HepG2 (cell line): ENCODE results near the gene PCSK5. TPM values are rescaled to one million over a fixed set of nuclear protein-coding genes. Genes with fewer than 3 reads are reported as not detected.

Experiments used
- ATAC-seq: fragments of 200-7000 bp; cut with Tn5 transposase; 3 replicates; pipeline ENCODE4 v1.9.1; 2020; ENCODE audit warnings: mild to moderate bottlenecking, moderate library complexity
- BruUV-seq: library from RNA; stranded (reverse); fragments of 400-500 nt; replicated peaks from 2 replicates; lab custom pipeline; 2021; lab: Mats Ljungman, UMichigan
- CTCF ChIA-PET: fragments of 300-600 bp; formaldehyde crosslinking; extraction: SDS; loops from one replicate; lab custom pipeline; 2021; ENCODE audit warnings: low total read pairs, inconsistent platforms, low intra/inter-chr PET ratio; lab: Yijun Ruan, JAX
- POLR2A ChIA-PET: fragments of 350-600 bp; sonication (Branson Sonifier 250); formaldehyde crosslinking; loops from one replicate; lab custom pipeline; 2020; ENCODE audit warnings: antibody characterized with exemption, inconsistent platforms; lab: Yijun Ruan, JAX
- DNase-seq: peaks from one replicate; pipeline ENCODE4 v3.0.0-alpha.2; 2015; ENCODE audit warnings: low spot score
- FAIRE-seq: peaks from 3 replicates; lab custom pipeline; 2011; peaks lifted over from hg19 to GRCh38; lab: Jason Lieb, UNC
- H2AFZ ChIP-seq: one replicate; pipeline ENCODE4 v1.6.1; 2011; ENCODE audit warnings: low read length, inconsistent platforms
- H3K27ac ChIP-seq: fragments of 300-600 bp; 3 replicates; pipeline ENCODE4 v1.8.0; 2011; ENCODE audit warnings: mixed run types, mild to moderate bottlenecking, mixed read lengths, low read length, inconsistent platforms; ENCODE audit not compliant: insufficient read depth; ENCODE audit errors: extremely low read length
- H3K27me3 ChIP-seq, 2 experiments: fragments of 200-600 bp in 1 of 2; 2 replicates in 1 of 2; 3 replicates in 1 of 2; pipeline versions ENCODE4 v1.6.0 to v1.8.0; 2011; ENCODE audit warnings: low read length in 2 of 2, mild to moderate bottlenecking in 2 of 2, moderate library complexity in 2 of 2, inconsistent platforms in 1 of 2; ENCODE audit not compliant: insufficient read depth in 2 of 2, control insufficient read depth in 1 of 2
- H3K36me3 ChIP-seq, 2 experiments: fragments of 200-600 bp in 1 of 2; replicated peaks in 1 of 2; 2 replicates in 1 of 2; 3 replicates in 1 of 2; pipeline versions ENCODE4 v1.5.1 to v1.8.0; 2011; ENCODE audit warnings: low read length in 2 of 2, inconsistent platforms in 1 of 2; ENCODE audit not compliant: insufficient read depth in 2 of 2, control insufficient read depth in 1 of 2
- H3K4me1 ChIP-seq: 2 replicates; pipeline ENCODE4 v1.5.1; 2012; ENCODE audit warnings: low read length, inconsistent platforms; ENCODE audit not compliant: insufficient read depth
- H3K4me2 ChIP-seq: 2 replicates; pipeline ENCODE4 v1.6.0; 2011; ENCODE audit warnings: low read depth, low read length, inconsistent platforms
- H3K4me3 ChIP-seq, 3 experiments: fragments of 200-600 bp in 1 of 3; sonication (generic), shearing (Covaris generic) in 1 of 3; replicated peaks in 1 of 3; 2 replicates each; pipeline ENCODE4 v1.5.1; 2011 to 2016; ENCODE audit warnings: low read length in 3 of 3, inconsistent platforms in 2 of 3, low read depth in 2 of 3, mild to moderate bottlenecking in 2 of 3, control low read depth in 1 of 3, mixed read lengths in 1 of 3; ENCODE audit not compliant: insufficient read depth in 1 of 3
- H3K79me2 ChIP-seq: one replicate; pipeline ENCODE4 v1.6.1; 2011; ENCODE audit warnings: low read length, inconsistent platforms; ENCODE audit not compliant: insufficient read depth
- H3K9ac ChIP-seq: 2 replicates; pipeline ENCODE4 v1.6.0; 2011; ENCODE audit warnings: mild to moderate bottlenecking, low read depth, low read length, inconsistent platforms; ENCODE audit not compliant: insufficient read depth
- H3K9me3 ChIP-seq: 2 replicates; pipeline ENCODE4 v1.5.1; 2012; ENCODE audit warnings: mild to moderate bottlenecking, low read length
- H4K20me1 ChIP-seq: 2 replicates; pipeline ENCODE4 v1.6.0; 2011; ENCODE audit warnings: inconsistent platforms, mild to moderate bottlenecking, low read length, moderate library complexity; ENCODE audit not compliant: insufficient read depth
- HDAC2 ChIP-seq: sonication (generic); formaldehyde crosslinking; IDR thresholded peaks from 2 replicates; pipeline ENCODE4 v1.4.0; 2020; ENCODE audit warnings: missing genetic modification reagents
- KAT2B ChIP-seq: fragments of 150-350 bp; IDR thresholded peaks from 2 replicates; pipeline ENCODE4 v1.6.1; 2014; ENCODE audit warnings: low read depth, low read length, borderline replicate concordance
- TBX3 ChIP-seq: fragments of 450-650 bp; IDR thresholded peaks from 2 replicates; pipeline ENCODE4 v1.6.1; 2017; ENCODE audit warnings: antibody characterized with exemption, mild to moderate bottlenecking, inconsistent platforms, borderline replicate concordance
- ZFAT ChIP-seq: sonication (generic); formaldehyde crosslinking; conservative IDR thresholded peaks from 2 replicates; pipeline ENCODE4 v1.8.1; 2023; ENCODE audit warnings: missing genetic modification reagents, inconsistent platforms
- ZNF350 ChIP-seq: sonication (generic); formaldehyde crosslinking; IDR thresholded peaks from 2 replicates; pipeline ENCODE4 v1.4.0; 2020; ENCODE audit warnings: mild to moderate bottlenecking, low read depth, missing genetic modification reagents, borderline replicate concordance
- ZNF619 ChIP-seq: sonication (generic); formaldehyde crosslinking; IDR thresholded peaks from 2 replicates; pipeline ENCODE4 v1.4.0; 2020; ENCODE audit warnings: mild to moderate bottlenecking, missing genetic modification reagents
- ZSCAN5A ChIP-seq: sonication (generic); formaldehyde crosslinking; IDR thresholded peaks from 2 replicates; pipeline ENCODE4 v1.8.0; 2022; ENCODE audit warnings: mild to moderate bottlenecking, missing genetic modification reagents, borderline replicate concordance
- WGBS: methylation state at CpG from one replicate; pipeline ENCODE4 v1.1.6; 2017; ENCODE audit warnings: low lambda C conversion rate; 5-methylcytosine and 5-hydroxymethylcytosine counted together
- in situ Hi-C: cut with HindIII; loops from 2 replicates; pipeline ENCODE4 v1.10.0; 2017; ENCODE audit warnings: low pct_unique_long_range_greater_than_20kb; ENCODE audit not compliant: extremely low pct_ligation_motif_present
- intact Hi-C: fragments of 100-400 bp; cut with micrococcal nuclease; formaldehyde crosslinking; loops from one replicate; pipeline ENCODE4 v1.10.0; 2022; ENCODE audit not compliant: unreplicated experiment
- polyA plus RNA-seq, 8 experiments: library from polyadenylated mRNA; depleted of rRNA in 3 of 8; stranded (reverse) in 7 of 8; unstranded in 1 of 8; fragments of >200 nt; fragmentation: Illumina TruSeq in 4 of 8; extraction: Trizol in 4 of 8; gene quantifications; 2 replicates each; pipeline versions ENCODE4 v1.2.1 to v1.2.3, GENCODE V29; 2011 to 2016; ENCODE audit warnings: low read depth in 4 of 8, missing spikeins in 1 of 8, mixed read lengths in 1 of 8; ENCODE audit not compliant: insufficient read depth in 1 of 8
- total RNA-seq, 5 experiments: library from RNA; depleted of rRNA; stranded (reverse); fragments of >200 nt; fragmentation: Illumina TruSeq; extraction: Trizol; gene quantifications; 2 replicates each; pipeline ENCODE4 v1.2.3, GENCODE V29; 2016; ENCODE audit warnings: low read depth in 1 of 5
- TF ChIP-seq, protein P1 (sequence below): IDR thresholded peaks from 2 replicates; pipeline ENCODE4 v1.6.1; 2012; ENCODE audit warnings: low read depth, low read length, improper control_type of control experiment

PCSK5 gene
- total and polyA plus RNA-seq, 2 of the 13 experiments (the other 11 are each of a cell fraction or from before 2014, with no cell fraction given) = 0.55 to 0.66 TPM

- no peaks in the 10 kb centered on the region for H4K20me1 ChIP-seq
- ChIA-PET CTCF (no interaction called here), POLR2A (no interaction called here)
- H3K4me1 ChIP-seq = no peaks in the 10 kb centered on the region
- no peak overlapping the region for H3K4me2 ChIP-seq
- no peaks in the 10 kb centered on the region for H3K79me2 ChIP-seq
- H3K27me3 ChIP-seq = no peaks in the 10 kb centered on the region
- intact Hi-C loops (no loop called here), in situ Hi-C loops (no loop called here)
- no peak overlapping the region for H3K9ac ChIP-seq
- no TSS peak for BruUV-seq
- FAIRE-seq (no peak), ATAC-seq (no peak), DNase-seq (no peak)
- no peak overlapping the region for H3K27ac ChIP-seq
- 32% methylated on average over 3 of the region's 3 CpGs for WGBS
- no peaks in the 10 kb centered on the region for H3K9me3 ChIP-seq
- no peaks in the 10 kb centered on the region for H3K36me3 ChIP-seq
- H3K4me3 ChIP-seq = no peak overlapping the region
- TF ChIP-seq, protein P1, sequence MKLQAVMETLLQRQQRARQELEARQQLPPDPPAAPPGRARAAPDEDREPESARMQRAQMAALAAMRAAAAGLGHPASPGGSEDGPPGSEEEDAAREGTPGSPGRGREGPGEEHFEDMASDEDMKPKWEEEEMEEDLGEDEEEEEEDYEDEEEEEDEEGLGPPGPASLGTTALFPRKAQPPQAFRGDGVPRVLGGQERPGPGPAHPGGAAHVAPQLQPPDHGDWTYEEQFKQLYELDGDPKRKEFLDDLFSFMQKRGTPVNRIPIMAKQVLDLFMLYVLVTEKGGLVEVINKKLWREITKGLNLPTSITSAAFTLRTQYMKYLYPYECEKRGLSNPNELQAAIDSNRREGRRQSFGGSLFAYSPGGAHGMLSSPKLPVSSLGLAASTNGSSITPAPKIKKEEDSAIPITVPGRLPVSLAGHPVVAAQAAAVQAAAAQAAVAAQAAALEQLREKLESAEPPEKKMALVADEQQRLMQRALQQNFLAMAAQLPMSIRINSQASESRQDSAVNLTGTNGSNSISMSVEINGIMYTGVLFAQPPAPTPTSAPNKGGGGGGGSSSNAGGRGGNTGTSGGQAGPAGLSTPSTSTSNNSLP = no peak
- no peak for TF ChIP-seq TBX3
- TF ChIP-seq ZNF619 (CRISPR knock-in tag) = no peak
- no peak for TF ChIP-seq KAT2B
- TF ChIP-seq ZNF350 = no peak
- no peak for TF ChIP-seq ZFAT (CRISPR knock-in tag)
- no peak for TF ChIP-seq HDAC2 (CRISPR knock-in tag)
- no peak for TF ChIP-seq ZSCAN5A (CRISPR knock-in tag)
- H2AFZ ChIP-seq = no peak overlapping the region
Observed at GRCh38 chr9:76180541-76180940, 290.1 kb downstream of the PCSK5 start.
